HS-5 (cell line): ENCODE measurements around the gene AKR1B1.

ENCODE experiments used
- DNase-seq: peaks from one replicate; pipeline ENCODE4 v3.0.0-alpha.2; 2012; ENCODE audit warnings: low read depth

AKR1B1 gene

DNA sequence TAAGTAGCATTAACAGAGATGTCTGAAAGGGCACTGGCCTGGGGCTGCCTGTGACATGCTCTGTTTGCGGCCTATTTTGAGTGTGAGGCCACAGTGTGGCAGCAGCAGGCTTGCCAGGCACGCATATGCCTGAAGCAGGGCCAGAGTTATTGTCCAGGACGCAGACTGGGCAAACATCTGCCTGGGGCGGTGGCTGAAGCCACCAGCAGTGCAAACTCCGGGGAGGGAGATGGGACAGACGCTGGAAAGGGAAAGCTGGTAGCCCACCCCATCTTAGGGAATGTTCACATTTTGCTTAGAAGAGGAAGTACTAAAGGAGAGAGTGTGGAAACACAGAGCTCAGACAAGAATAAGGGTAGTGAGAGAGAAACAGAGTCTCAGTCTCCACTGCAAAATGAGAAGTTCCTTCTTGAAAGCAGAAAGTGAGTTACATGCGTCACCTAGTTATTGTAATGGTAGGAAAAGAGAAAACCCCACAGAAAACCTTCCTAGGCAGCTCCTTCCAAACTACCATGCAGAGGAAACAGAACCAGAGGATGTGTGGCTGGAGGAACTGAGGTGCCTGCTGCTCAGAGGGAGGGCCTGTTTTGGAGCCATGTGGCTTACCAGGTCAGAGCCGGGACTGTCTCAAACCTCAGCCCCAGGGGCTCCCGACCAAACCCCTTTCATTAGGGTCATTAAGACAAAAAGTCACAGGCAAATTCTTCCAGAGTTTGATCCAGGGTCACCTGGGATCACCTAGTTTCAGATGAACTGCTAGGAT lies 14.5 kb downstream of the AKR1B1 start:
- no peak for DNase-seq

- no peak for DNase-seq
These were observed 15.4 kb downstream of the AKR1B1 start for GRCh38 chr7:134443396-134444070.

GRCh38 chr7:134442441-134443220 lies 16.3 kb downstream of the AKR1B1 start:
- no peak for DNase-seq

GRCh38 chr7:134441264-134441663 lies 17.6 kb downstream of the AKR1B1 start:
- DNase-seq, result no peak

GRCh38 chr7:134440476-134440875 lies 18.4 kb downstream of the AKR1B1 start:
- no peak for DNase-seq

GRCh38 chr7:134440067-134440466 lies 18.8 kb downstream of the AKR1B1 start:
- no peak for DNase-seq

GRCh38 chr7:134438946-134439345 lies 20.0 kb downstream of the AKR1B1 start:
- no peak for DNase-seq

DNA sequence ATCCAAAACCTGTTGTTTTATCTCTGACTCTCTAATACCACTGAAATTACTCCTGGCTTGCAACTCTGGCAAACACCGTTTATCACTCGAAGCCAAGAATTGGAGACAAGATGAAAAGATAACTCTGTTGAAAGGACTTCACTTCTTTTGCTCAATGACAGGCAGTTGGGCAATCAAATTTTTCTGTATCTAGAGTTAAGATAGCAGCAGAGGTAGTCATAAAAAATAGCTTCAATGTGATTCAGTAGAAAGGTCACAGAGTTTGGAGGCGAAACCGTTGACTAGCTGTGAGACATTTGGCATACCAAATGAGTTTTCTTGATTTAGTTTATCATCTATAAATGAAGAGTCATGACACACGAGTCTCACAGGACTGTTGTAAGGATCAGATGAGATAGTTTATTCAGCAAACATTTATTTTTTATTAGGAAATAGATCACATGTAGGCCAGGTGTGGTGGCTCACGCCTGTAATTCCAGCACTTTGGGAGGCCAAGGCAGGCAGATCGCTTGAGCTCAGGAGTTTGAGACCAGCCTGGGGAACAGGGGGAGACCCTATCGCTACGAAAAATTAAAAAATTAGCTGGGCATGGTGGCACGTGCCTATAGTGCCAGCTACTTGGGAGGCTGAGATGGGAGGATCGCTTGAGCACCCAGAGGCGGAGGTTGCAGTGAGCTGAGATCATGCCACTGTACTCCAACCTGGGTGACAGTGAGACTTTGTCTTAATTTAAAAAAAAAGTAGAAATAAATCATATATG lies 23.6 kb downstream of the AKR1B1 start:
- peak; percentile 72 for DNase-seq

- no peak for DNase-seq
These were observed 24.2 kb downstream of the AKR1B1 start for GRCh38 chr7:134434701-134435100.

GRCh38 chr7:134433430-134433829 lies 25.5 kb downstream of the AKR1B1 start:
- DNase-seq, result no peak

DNA sequence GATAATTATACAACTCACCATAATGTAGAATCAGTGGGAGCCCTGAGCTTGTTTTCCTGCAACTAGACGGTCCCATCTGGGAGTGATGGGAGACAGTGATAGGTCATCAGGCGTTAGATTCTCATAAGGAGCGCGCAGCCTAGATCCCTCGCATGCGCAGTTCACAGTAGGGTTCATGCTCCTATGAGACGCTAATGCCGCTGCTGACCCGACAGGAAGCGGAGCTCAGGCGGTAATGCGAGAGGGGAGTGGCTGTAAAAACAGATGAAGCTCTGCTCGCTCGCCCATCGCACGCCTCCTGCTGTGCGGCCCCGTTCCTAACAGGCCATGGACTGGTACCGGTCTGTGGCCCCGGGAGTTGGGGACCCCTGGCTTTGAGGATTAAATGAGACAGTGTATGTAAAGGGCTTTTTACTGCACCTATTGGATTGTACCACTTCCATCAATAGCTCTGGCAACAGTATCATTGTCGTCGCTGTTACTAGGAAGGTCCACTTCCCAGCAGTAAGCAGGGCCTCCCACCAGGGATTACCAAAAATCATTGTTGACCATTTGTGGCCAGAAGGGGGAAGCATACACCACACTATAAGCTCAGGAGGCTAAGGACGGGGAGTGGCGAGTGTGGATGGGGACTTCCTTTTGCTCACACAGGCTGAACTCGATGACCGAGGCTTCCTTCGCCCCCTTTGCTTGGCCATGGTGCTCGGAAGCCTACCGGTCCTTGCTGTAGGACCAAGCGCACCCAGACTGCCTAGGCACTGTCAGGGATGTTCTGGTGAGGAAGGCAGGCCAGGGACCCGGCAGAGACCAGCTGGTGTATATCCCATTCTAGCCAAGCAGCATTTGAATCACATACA lies 26.4 kb downstream of the AKR1B1 start:
- DNase-seq, result peak; percentile 76

DNA sequence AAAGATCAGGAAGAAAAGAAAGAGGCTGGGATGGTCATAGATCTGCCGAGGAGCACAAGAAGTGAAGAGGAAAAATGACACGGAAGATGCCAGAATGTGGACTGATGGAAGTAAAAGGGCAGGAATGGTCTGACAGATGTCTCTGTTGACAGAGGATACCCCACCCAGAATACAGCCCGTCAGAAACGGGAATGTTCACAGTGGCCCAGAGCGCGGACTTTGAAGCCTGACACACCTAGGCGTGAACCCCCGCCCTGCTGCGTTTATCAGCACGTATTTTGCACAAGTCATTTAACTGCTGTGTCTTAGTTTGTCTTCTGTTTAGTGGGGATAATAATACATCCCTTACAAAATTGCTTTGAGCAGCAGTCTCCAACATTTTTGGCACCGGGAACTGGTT lies 27.1 kb downstream of the AKR1B1 start:
- no peak for DNase-seq

- DNase-seq, result no peak
These were observed 29.4 kb downstream of the AKR1B1 start for GRCh38 chr7:134429481-134429880.

- DNase-seq, result no peak
These were observed 30.0 kb downstream of the AKR1B1 start for GRCh38 chr7:134428942-134429341.

DNA sequence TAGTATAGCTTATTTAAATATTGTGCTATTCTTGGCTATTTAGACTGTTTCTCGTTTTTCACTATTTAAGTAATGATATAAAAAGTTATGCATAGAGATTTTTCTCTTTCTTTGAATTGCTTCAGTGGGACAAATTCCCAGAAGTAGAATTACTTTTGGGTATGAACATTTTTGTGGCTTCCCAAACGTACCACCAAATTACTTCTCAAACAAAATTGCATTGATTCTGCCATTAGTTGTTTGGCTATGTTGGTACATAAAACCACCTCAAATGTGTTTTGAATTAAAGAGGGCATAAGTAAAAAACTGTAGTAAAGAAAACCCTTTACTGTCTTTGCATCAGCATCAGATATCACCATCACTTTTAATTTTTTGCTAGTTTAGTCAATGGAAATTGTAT lies 31.0 kb downstream of the AKR1B1 start:
- DNase-seq, result no peak

DNA sequence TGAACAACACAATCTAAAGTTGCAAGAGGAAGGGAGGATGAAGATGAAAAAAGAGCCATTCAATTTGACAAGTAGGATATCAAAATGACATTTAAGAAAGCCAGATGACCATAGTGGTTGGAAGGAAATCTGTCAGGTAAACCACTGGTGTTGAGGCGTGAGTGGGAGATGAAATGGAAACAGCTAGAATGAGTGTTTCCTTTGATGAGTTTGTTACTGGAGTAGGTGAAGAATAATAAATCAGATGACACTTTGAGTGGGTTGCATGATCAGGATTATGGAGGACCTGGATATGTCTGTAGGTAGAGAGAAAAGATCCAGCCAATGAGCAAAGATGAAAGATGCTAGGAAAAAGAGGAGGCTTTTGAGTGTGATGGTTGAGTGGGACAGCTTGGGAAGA lies 33.1 kb downstream of the AKR1B1 start:
- DNase-seq, result no peak

GRCh38 chr7:134422638-134423037 lies 36.3 kb downstream of the AKR1B1 start:
- DNase-seq, result no peak

DNA sequence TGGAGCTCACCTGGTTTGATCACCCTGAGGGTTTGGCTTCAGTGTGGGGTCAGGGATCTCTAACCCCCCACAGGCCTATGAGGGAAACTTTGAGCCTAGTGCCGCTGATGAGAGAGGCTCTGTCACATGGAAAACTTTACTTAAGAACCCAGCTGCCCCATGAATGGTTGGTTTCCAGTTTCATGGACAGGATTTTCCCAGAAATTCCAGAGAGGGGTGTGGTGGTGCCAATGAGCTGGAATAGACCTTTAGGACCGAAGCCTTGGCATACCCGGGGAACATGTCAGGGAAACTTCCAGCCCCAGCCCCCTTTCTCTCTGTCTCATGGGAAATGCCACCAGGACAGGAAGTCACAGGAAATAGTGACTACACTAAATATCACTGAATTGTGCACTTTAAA lies 36.9 kb downstream of the AKR1B1 start:
- DNase-seq, result no peak

DNA sequence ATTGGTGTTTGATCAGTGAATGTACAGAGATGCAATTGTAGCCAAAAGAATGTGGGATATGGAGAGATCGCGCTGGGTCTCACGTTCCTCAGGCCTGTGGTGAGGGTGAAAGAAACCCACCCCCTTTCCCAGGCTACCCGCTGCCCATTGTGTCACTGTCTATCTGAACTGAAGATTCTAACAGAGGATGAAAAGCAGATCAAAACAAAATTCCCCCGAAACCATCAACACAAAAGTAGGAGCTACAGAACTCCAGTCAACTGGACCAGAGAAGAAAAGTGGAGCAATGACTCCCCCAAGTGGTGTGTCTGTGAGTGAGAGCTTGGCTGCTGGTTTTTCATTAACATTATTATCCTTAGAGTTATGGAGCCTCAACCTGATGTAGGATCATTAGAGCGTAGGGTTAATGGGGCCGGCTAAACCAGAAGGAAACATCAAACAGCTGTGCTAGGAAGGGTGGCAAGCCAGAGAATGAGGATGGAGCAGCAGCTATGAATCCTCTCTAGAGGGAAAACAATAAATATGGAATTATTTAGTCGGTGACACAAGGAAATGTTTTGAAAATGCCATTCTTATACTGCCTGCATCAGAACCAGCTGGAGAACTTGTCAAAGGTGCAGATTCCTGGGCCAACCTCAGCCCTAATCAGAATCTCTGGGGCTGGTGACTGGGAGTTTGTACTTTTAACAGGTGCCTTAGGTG lies 38.3 kb downstream of the AKR1B1 start:
- no peak for DNase-seq

DNA sequence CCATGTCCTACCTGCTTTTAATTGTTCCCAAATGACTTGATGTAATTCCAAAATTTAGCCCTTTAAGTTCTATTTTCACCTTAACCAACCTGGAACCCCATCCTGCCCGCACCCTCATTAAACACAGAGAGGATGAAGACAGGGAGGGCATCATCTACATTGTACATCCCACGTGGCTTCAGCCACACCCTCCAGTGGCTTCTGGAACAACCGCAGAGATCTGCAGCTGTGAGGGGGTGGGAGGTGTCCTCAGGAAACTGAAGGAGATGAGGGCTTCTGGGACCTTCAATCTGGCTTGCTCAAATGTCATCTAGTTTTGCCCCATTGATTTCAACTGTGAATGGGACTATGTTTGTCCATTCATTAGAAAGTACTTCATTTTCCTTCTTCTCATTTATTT lies 39.0 kb downstream of the AKR1B1 start:
- DNase-seq, result no peak

- DNase-seq, result no peak
These were observed 39.8 kb downstream of the AKR1B1 start for GRCh38 chr7:134419085-134419484.
